NCI-H82 (cell line): ENCODE data around the gene KANSL3.
"Not testable (repeated sequence)": the region's sequence is repeated elsewhere in the genome, so short reads cannot be mapped to it uniquely, and the experiment has no call there.

Experiments
- DNase-seq: peaks from one replicate; lab custom pipeline; 2025; lab: John Stamatoyannopoulos, UW

Gene KANSL3

DNA sequence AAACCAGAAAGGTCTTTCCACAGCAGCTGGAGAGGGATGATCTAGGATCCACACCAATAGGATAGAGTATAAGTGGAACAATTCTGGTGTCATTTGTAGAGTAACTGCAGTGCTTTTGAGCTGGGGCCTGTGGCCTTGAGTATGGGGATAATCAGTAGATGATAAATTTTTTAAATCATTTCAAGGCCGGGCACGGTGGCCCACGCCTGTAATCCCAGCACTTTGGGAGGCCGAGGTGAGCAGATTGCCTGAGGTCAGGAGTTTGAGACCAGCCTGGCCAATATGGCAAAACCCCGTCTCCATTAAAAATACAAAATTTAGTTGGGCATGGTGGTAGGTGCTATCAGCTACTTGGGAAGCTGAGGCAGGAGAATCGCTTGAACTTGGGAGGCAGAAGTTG lies 80.7 kb downstream of the KANSL3 start:
- DNase-seq: not testable (repeated sequence)

- DNase-seq: no peak
Measured at GRCh38 chr2:96556441-96557330, 81.4 kb downstream of the KANSL3 start.

- no peak for DNase-seq
Measured at GRCh38 chr2:96555146-96555610, 82.9 kb downstream of the KANSL3 start.

GRCh38 chr2:96554293-96555145 lies 83.6 kb downstream of the KANSL3 start:
- peak; percentile 69 for DNase-seq

DNA sequence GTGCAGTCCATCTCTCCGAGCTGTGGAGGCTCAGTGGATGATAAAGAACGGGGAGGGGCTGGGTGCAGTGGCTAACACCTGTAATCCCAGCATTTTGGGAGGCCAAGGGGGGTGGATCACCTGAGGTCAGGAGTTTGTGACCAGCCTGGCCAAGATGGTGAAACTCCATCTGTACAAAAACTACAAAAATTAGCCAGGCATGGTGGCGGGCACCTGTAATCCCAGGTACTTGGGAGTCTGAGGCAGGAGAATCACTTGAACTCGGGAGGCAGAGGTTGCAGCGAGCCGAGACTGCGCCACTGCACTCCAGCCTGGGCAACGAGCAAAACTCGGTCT lies 84.2 kb downstream of the KANSL3 start:
- not testable (repeated sequence) for DNase-seq

DNA sequence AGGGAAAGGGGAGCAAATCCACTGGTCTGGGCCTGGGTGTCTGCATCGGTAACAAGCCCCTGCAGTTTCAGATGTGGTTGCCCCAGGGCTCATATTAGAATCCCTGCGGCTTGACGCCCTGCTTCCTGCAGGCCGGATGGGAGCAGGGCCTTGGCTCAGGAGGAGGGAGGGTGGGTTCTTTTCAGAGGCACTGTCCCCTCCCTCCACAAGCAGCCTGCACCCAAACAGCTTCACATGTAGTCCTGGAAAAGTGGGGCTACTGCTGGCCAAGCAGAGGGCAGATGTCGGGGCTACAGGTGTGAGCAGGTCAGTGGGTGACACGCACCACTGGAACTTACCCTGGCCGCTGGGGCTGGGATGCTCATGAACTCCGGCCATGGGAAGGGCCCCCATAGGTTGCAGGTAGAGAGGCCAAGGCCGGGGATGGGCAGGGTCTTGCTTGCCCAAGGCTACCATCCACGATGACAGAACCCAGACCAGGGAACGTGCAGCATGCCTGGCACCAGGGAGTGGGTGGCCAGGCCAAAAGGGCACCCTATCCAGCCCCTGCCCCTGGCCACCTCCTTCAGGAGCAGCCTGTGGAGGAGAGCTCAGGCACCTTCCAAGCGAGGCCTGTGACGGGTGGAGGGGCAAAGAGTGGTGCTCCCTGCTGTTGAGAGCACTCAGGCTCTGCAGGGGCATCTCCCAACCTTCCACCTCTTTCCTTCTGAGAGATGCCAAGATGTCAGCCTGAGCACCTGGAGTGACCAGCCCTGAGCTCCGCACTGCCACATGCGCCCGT lies 84.7 kb downstream of the KANSL3 start:
- DNase-seq: no peak

DNA sequence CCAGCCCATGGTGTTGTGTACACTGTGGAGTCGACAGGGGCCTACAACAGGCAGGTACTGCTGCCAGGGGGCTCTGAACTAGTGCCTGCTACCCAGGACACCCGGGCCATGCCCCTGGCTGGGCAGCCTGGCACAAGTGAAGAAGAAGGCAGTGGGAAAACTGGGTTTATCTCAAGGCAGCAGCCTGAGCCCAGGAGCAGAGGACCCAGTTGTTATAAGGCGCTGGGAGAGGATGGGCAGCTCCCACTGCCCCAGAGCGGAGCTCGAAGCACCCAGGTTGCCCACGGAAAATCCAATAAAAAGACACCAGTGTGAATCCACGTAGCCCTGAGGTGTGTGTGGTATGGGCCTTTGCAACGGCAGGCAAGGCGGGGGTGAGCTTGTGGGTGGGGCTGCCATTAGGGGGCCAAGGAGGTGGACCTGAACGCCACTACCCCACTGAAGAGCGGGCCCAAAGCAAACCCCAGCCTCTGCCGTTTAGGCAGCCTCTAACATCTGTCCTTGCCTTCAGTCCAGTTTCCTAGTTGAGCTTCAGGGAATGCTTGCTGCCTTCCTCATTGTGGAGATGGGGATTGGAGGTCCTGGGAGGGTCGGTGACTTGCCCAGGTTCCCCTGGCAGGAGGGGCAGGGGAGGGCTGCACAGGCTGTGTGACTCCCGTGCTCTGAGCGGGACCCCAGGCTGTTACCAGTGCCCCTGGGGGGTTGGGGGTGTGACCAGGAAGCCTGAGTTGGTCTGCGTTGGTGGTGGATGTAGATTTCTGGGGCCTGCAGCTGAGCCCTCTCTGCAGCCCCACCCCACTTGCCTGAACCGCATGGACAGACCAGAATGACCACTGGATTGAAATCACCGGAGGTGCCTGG lies 85.6 kb downstream of the KANSL3 start:
- no peak for DNase-seq

DNA sequence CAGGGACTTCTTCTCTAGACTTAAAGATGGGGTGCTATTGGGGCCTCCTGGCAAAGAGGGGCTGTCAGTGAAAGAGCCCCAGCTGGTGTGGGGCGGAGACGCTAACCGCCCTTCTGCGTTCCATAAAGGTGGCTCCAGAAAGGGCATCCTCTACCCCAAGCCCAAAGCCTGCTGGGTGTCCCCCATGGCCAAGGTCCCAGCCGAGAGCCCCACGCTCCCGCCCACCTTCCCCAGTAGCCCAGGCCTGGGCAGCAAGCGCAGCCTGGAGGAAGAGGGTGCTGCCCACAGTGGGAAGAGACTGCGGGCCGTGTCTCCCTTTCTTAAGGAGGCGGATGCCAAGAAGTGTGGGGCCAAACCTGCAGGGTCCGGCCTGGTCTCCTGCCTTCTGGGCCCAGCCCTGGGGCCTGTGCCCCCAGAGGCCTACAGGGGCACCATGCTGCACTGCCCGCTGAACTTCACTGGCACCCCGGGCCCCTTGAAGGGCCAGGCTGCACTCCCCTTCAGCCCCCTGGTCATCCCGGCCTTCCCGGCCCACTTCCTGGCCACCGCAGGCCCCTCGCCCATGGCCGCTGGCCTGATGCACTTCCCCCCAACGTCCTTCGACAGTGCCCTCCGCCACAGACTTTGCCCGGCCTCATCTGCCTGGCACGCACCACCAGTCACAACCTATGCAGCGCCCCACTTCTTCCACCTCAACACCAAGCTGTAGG lies 86.4 kb downstream of the KANSL3 start:
- DNase-seq: no peak

DNA sequence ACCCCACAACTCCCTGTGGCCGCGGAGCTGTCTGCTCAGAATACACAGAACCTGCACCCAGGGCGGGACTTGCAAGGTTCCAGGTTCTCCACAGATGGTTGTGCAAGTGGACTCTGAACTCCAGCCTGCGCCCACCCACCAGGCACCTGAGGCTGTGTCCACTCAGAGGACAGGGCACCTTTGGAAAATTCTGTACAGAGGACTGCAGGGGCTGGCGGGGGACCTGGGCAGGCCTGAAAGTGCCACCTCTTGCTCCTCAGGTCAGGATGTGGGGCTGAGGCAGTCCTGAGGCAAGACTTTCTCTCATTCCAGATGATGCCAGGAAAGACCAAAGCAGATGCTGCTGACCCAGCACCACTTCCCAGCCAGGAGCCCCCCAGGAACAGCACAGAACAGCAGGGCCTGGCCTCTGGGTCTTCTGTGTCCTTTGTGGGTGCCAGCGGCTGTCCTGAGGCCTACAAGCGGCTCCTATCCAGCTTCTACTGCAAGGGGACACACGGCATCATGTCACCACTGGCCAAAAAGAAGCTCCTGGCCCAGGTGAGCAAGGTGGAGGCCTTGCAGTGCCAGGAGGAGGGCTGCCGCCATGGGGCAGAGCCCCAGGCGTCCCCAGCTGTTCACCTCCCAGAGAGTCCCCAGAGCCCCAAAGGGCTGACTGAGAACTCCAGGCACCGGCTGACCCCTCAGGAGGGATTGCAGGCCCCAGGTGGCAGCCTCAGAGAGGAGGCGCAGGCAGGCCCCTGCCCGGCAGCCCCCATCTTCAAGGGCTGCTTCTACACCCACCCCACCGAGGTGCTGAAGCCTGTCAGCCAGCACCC lies 87.1 kb downstream of the KANSL3 start:
- no peak for DNase-seq

- peak; percentile 76 for DNase-seq
Measured at GRCh38 chr2:96549967-96550786, 87.9 kb downstream of the KANSL3 start.

DNA sequence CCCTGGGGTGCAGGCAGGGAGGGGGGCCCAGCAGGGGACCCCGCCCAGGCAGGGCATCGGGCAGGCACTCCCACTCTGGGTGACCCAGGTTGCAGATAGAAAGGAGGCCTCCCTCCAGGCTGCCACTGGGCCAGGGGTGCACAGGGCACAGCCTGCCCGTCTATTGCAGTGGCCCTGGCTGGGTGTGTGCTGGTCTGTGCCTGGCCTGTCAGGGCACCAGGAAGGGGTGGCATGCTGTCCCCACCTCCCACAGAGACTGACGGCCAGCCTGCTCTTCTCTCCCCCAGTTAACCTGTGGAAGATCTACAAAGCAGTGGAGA lies 88.7 kb downstream of the KANSL3 start:
- no peak for DNase-seq

GRCh38 chr2:96548558-96549465 lies 89.3 kb downstream of the KANSL3 start:
- DNase-seq: peak; percentile 23

- no peak for DNase-seq
Measured at GRCh38 chr2:96547731-96548171, 90.4 kb downstream of the KANSL3 start.

- DNase-seq: no peak
Measured at GRCh38 chr2:96547203-96547641, 90.9 kb downstream of the KANSL3 start.

- DNase-seq: no peak
Measured at GRCh38 chr2:96546797-96547196, 91.3 kb downstream of the KANSL3 start.

- DNase-seq: no peak
Measured at GRCh38 chr2:96546321-96546720, 91.8 kb downstream of the KANSL3 start.
